Lung microvascular endothelial cell (primary cell): ENCODE data around the gene ERCC1. TPM values are rescaled to one million over a fixed set of nuclear protein-coding genes. Genes with fewer than 3 reads are reported as not detected.

Source experiments
- DNase-seq, 2 donors: peaks; one replicate each; pipeline versions ENCODE4 v3.0.0 to v3.0.0-alpha.2; 2010; ENCODE audit warnings: low read depth in 2 of 2
- total RNA-seq: library from RNA; depleted of rRNA; stranded (reverse); fragments of >200 nt; gene quantifications from 2 replicates; pipeline ENCODE4 v1.2.1, GENCODE V29; 2014

Gene ERCC1
- total RNA-seq, 1 donor from 2014 or later, result 49.0 TPM

- no peak for DNase-seq
Measured at GRCh38 chr19:45368127-45368526, 55.6 kb downstream of the ERCC1 start.

DNA sequence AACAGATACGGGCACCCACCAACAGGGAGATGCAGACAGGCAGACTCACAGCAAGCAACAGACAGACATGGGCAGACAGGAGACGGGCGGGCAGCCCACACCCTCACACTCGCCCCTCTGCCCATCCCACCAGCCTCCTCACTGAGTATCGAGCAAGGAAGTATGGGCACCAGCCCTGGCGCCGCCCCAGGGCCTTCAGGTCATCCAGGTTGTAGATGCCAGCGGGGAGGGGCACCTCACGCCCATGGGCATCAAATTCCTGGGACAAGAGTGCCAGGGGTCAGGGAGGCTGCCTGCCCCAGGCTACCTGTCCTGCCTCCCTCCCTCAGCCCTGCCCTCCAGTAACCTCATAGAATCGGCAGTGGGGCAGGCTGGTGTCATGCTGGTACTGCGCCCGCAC, 59.0 kb downstream of the ERCC1 start:
- no peak for DNase-seq

DNA sequence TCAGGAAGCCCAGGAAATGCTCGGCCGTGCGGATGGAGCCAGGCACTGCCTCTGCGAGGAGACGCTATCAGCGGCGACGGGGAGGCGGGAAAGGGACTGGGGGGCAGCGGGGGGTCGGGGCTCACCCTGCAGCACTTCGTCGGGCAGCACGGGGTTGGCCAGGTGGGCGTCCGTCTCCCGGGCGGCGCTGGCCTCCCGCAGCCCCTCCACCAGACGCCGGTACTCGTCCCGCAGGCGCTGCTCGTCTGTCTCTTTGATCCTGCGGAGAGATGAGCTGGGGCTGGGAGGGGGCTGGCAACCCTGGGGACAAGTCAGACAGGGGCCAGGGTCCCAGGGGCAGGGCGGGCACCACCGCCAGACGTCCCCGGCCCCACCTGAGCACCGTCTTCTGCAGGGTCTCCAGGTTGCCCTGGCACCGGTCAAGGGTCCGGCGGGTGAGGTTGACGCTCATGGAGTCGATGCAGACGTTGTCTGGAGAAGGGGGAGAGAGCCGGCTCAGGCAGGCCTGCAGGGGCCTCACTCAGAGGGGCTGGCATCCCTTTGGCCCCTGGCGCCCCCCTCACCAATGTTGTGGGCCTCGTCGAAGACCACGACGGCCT, 59.8 kb downstream of the ERCC1 start:
- no peak for DNase-seq

GRCh38 chr19:45362291-45362690, 61.4 kb downstream of the ERCC1 start:
- no peak for DNase-seq

DNA sequence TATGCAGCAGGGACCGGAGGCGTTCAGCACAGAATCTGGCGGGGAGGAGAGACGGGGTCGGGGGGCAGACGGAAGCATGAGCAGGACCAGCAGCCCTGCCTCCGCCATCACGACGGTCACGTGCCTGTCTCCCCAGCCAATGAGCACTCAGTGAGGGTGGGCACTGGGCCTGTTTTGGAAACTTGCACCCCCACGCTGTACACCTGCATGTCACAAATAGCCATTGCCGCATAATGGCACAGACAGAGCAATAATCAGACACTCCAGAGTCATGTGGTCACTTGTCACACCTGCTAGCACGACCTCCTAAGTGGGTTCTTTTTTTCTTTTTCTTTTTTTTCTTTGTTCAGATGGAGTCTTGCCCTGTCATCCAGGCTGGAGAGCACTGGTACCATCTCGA, 62.1 kb downstream of the ERCC1 start:
- no peak for DNase-seq

GRCh38 chr19:45358213-45358792, 65.4 kb downstream of the ERCC1 start:
- no peak for DNase-seq

GRCh38 chr19:45357445-45357783, 66.3 kb downstream of the ERCC1 start:
- DNase-seq, result no peak

Other genes with a start within 250 kb of the ERCC1 start
- gene TRAPPC6A, start 245.7 kb downstream of the ERCC1 start, total RNA-seq, result 22.9 and 36.1 TPM in 2 replicates
- 2.0 and 3.8 TPM in 2 replicates for gene BLOC1S3, start 245.1 kb downstream of the ERCC1 start, total RNA-seq
- 0.20 and 0.44 TPM in 2 replicates for gene EXOC3L2, start 178.5 kb downstream of the ERCC1 start, total RNA-seq
- 6.5 and 23.0 TPM in 2 replicates for gene MARK4, start 172.6 kb downstream of the ERCC1 start, total RNA-seq
- under 0.01 TPM in 2 replicates for gene CKM, start 101.0 kb downstream of the ERCC1 start, total RNA-seq
- 0.20 and 0.22 TPM in 2 replicates for gene KLC3, start 83.2 kb downstream of the ERCC1 start, total RNA-seq
- gene ERCC2, start 53.3 kb downstream of the ERCC1 start, total RNA-seq, result 13.9 and 19.4 TPM in 2 replicates
- 6.1 and 17.5 TPM in 2 replicates for gene PPP1R13L, start 18.8 kb downstream of the ERCC1 start, total RNA-seq
- gene POLR1G, start 17.3 kb downstream of the ERCC1 start, total RNA-seq, result 4.6 and 11.3 TPM in 2 replicates
- 0.65 and 23.4 TPM in 2 replicates for gene FOSB, start 44.1 kb upstream of the ERCC1 start, total RNA-seq
- 5.0 and 5.6 TPM in 2 replicates for gene RTN2, start 73.1 kb upstream of the ERCC1 start, total RNA-seq
- 1.3 TPM in 1 of 2 replicates, not detected in the other for gene PPM1N, start 74.5 kb upstream of the ERCC1 start, total RNA-seq
- 32.9 and 49.0 TPM in 2 replicates for gene VASP, start 83.6 kb upstream of the ERCC1 start, total RNA-seq
- 3.1 and 5.4 TPM in 2 replicates for gene OPA3, start 160.9 kb upstream of the ERCC1 start, total RNA-seq
- 1.1 and 1.6 TPM in 2 replicates for gene GPR4, start 178.3 kb upstream of the ERCC1 start, total RNA-seq
- 8.9 and 15.1 TPM in 2 replicates for gene EML2, start 215.5 kb upstream of the ERCC1 start, total RNA-seq
- under 0.01 TPM in 2 replicates for gene GIPR, start 244.3 kb upstream of the ERCC1 start, total RNA-seq